K562 (cell line): ENCODE measurements around the gene KCNK7. TPM values are rescaled to one million over a fixed set of nuclear protein-coding genes. Genes with fewer than 3 reads are reported as not detected.

Source experiments
- CCNT2 ChIP-seq: IDR thresholded peaks from 2 replicates; pipeline ENCODE4 v1.6.1; 2011; ENCODE audit warnings: borderline replicate concordance, low read depth, mild to moderate bottlenecking, moderate library complexity, mixed read lengths, low read length; ENCODE audit not compliant: insufficient read length; ENCODE audit errors: extremely low read depth
- GATAD2A ChIP-seq: fragments of 450-650 bp; IDR thresholded peaks from 2 replicates; pipeline ENCODE4 v1.6.1; 2017
- MTA3 ChIP-seq: fragments of 450-650 bp; formaldehyde crosslinking; IDR thresholded peaks from 2 replicates; pipeline ENCODE4 v1.6.1; 2017; ENCODE audit warnings: mild to moderate bottlenecking, borderline replicate concordance
- PTBP1 ChIP-seq: fragments of 200-400 bp; formaldehyde crosslinking; IDR thresholded peaks from 2 replicates; pipeline ENCODE4 v1.6.1; 2017; ENCODE audit warnings: low read depth, low read length
- SAP30 ChIP-seq: fragments of 200-600 bp; sonication (generic); IDR thresholded peaks from 2 replicates; pipeline ENCODE4 v1.6.1; 2012; ENCODE audit warnings: borderline replicate concordance, low read depth, mild to moderate bottlenecking, moderate library complexity, low read length, control low read depth, inconsistent platforms; ENCODE audit not compliant: insufficient read depth, poor library complexity, severe bottlenecking
- SIRT6 ChIP-seq: IDR thresholded peaks from one replicate; pipeline ENCODE4 v1.6.1; 2012; ENCODE audit warnings: low read depth, mild to moderate bottlenecking, control low read depth, inconsistent platforms, low read length, moderate library complexity
- STAT6 ChIP-seq: sonication (generic); formaldehyde crosslinking; IDR thresholded peaks from 2 replicates; pipeline ENCODE4 v1.8.1; 2023; ENCODE audit warnings: mild to moderate bottlenecking, missing genetic modification reagents
- SUPT5H ChIP-seq: fragments of 450-650 bp; IDR thresholded peaks from 2 replicates; pipeline ENCODE4 v1.6.1; 2016
- polyA plus RNA-seq, 8 experiments: library from polyadenylated mRNA; depleted of rRNA in 4 of 8; stranded (reverse) in 5 of 8; unstranded in 3 of 8; fragments of >200 nt; fragmentation: Nextera tagmentation in 2 of 8; fragmentation: Illumina TruSeq in 1 of 8; extraction: Ambion mirVana in 2 of 8; extraction: Trizol in 1 of 8; gene quantifications; 2 replicates each; pipeline versions ENCODE4 v1.2.1 to v1.2.3, GENCODE V29; 2011 to 2014; ENCODE audit warnings: inconsistent platforms in 1 of 8, missing spikeins in 1 of 8
- total RNA-seq, 7 experiments: library from RNA; depleted of rRNA in 6 of 7; stranded (reverse); fragments of >200 nt in 6 of 7; fragmentation: Illumina TruSeq in 2 of 7; extraction: Trizol in 2 of 7; gene quantifications; 2 replicates each; pipeline versions ENCODE4 v1.2.1 to v1.2.3, GENCODE V29; 2011 to 2021; ENCODE audit warnings: low replicate concordance in 1 of 7
- TF ChIP-seq, protein P1 (sequence below), 2 experiments: fragments of 450-650 bp in 1 of 2; sonication (generic) in 1 of 2; formaldehyde crosslinking in 1 of 2; IDR thresholded peaks; 2 replicates each; pipeline versions ENCODE4 v1.7.1 to v1.9.0; 2016 to 2022; ENCODE audit warnings: inconsistent platforms in 1 of 2, mild to moderate bottlenecking in 1 of 2, missing genetic modification reagents in 1 of 2
- TF ChIP-seq, protein P2 (sequence below): sonication (generic); formaldehyde crosslinking; IDR thresholded peaks from 2 replicates; pipeline ENCODE4 v1.5.0; 2020; ENCODE audit warnings: missing genetic modification reagents
- TF ChIP-seq, protein P3 (sequence below): sonication (generic); formaldehyde crosslinking; IDR thresholded peaks from 2 replicates; pipeline ENCODE4 v1.8.1; 2023; ENCODE audit warnings: mild to moderate bottlenecking, missing genetic modification reagents, moderate library complexity

The KCNK7 gene
- total and polyA plus RNA-seq, 9 of the 15 experiments (the other 6 are each of a cell fraction or from before 2014, with no cell fraction given), result 0.07 to 0.40 TPM; not detected in 7

DNA sequence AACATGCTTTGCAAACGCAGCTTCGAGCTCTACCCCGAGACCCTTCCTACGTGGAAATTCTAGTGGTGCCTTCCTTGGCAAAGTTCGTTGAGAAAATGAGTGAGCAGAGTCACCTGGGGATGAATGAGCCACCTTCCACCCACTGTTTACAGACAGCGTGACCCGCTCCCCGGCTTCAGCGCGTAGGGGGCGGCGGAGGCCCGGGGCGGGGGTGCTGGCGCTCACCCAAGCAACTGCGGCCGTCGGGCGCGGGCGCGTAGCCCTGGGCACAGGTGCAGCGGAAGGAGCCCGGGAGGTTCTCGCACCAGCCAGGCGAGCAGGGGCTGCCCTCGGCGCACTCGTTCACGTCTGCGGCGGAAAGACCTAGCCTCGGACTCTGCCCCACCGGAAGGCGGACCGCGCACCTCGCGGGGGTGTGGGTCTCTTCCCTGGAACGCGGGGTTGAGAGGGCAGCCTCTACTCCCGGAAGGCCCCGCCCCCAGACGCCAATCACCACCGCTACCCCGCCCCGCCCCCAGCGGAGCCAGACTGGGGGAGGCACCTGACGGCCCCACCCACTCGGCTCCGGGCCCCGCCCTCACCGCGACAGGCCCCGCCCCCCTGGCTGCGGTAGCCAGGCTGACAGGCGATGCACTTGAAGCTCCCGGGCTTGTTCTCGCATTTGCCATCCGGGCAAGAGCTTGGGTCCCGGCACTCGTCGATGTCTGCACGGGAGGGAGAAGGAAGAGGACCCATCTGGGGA lies 49.2 kb downstream of the KCNK7 start (continued):
- TF ChIP-seq, protein P1, sequence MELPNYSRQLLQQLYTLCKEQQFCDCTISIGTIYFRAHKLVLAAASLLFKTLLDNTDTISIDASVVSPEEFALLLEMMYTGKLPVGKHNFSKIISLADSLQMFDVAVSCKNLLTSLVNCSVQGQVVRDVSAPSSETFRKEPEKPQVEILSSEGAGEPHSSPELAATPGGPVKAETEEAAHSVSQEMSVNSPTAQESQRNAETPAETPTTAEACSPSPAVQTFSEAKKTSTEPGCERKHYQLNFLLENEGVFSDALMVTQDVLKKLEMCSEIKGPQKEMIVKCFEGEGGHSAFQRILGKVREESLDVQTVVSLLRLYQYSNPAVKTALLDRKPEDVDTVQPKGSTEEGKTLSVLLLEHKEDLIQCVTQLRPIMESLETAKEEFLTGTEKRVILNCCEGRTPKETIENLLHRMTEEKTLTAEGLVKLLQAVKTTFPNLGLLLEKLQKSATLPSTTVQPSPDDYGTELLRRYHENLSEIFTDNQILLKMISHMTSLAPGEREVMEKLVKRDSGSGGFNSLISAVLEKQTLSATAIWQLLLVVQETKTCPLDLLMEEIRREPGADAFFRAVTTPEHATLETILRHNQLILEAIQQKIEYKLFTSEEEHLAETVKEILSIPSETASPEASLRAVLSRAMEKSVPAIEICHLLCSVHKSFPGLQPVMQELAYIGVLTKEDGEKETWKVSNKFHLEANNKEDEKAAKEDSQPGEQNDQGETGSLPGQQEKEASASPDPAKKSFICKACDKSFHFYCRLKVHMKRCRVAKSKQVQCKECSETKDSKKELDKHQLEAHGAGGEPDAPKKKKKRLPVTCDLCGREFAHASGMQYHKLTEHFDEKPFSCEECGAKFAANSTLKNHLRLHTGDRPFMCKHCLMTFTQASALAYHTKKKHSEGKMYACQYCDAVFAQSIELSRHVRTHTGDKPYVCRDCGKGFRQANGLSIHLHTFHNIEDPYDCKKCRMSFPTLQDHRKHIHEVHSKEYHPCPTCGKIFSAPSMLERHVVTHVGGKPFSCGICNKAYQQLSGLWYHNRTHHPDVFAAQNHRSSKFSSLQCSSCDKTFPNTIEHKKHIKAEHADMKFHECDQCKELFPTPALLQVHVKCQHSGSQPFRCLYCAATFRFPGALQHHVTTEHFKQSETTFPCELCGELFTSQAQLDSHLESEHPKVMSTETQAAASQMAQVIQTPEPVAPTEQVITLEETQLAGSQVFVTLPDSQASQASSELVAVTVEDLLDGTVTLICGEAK (IDR thresholded peaks at IDR 0.05), result peak; percentile 50; the same call in 1 of the 2 replicates
- TF ChIP-seq, protein P1 (CRISPR knock-in tag; IDR thresholded peaks at IDR 0.05), result no peak
- TF ChIP-seq SIRT6 (no peak), SUPT5H (peak; percentile 46), STAT6 (CRISPR knock-in tag) (0 out of 2 replicates have a peak, but pooled peaks have one; percentile 41), PTBP1 (no peak), GATAD2A (peak; percentile 53; the same call in 1 of the 2 replicates), SAP30 (peak; percentile 65), CCNT2 (peak; percentile 60), MTA3 (peak; percentile 63; the same call in 1 of the 2 replicates)
- TF ChIP-seq, protein P2, sequence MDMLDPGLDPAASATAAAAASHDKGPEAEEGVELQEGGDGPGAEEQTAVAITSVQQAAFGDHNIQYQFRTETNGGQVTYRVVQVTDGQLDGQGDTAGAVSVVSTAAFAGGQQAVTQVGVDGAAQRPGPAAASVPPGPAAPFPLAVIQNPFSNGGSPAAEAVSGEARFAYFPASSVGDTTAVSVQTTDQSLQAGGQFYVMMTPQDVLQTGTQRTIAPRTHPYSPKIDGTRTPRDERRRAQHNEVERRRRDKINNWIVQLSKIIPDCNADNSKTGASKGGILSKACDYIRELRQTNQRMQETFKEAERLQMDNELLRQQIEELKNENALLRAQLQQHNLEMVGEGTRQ (CRISPR knock-in tag), result peak; percentile 17; the same call in 1 of the 2 replicates
- TF ChIP-seq, protein P3, sequence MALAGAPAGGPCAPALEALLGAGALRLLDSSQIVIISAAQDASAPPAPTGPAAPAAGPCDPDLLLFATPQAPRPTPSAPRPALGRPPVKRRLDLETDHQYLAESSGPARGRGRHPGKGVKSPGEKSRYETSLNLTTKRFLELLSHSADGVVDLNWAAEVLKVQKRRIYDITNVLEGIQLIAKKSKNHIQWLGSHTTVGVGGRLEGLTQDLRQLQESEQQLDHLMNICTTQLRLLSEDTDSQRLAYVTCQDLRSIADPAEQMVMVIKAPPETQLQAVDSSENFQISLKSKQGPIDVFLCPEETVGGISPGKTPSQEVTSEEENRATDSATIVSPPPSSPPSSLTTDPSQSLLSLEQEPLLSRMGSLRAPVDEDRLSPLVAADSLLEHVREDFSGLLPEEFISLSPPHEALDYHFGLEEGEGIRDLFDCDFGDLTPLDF (CRISPR knock-in tag), result 0 out of 2 replicates have a peak, but pooled peaks have one; percentile 24
